ENCODE data around the gene PRDX1.
"Not testable (repeated sequence)": the region's sequence is repeated elsewhere in the genome, so short reads cannot be mapped to it uniquely, and the experiment has no call there.

The PRDX1 gene

DNA sequence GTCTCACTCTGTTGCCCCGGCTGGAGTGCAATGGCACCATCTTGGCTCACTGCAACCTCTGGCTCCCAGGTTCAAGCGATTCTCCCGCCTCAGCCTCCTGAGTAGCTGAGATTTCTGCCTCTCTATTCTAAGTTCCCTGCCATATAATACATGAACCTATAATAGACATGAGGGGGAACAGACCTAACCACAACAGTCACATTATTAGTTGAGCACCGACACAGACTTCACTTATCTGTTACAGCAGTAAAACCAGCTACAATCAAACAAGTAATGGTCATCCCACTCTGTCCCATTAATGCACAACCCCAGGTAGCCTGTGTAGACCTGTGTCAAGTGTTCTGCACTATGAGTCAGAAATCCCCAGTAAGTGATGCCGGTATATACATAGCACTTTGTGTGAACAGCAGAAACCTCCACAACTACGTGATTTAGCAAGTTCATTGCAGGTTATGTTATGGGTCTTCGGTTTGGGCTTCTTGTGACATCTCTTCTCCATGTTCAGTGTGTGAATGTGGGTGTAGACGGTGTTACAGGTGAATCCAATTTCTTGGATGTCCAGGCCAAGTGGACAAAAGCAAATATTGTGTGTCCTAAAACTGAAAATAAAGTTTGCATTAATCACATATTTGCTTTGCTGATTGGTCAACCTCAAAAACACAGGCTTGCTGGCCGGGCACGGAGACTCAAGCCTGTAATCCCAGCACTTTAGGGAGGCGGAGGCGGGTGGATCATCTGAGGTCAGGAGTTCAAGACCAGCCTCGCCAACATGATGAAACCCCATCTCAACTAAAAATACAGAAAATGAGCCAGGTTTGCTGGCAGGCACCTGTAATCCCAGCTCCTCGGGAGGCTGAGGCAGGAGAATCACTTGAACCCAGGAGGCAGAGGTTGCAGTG lies 18.0 kb downstream of the PRDX1 start:
- no peak for DNase-seq

DNA sequence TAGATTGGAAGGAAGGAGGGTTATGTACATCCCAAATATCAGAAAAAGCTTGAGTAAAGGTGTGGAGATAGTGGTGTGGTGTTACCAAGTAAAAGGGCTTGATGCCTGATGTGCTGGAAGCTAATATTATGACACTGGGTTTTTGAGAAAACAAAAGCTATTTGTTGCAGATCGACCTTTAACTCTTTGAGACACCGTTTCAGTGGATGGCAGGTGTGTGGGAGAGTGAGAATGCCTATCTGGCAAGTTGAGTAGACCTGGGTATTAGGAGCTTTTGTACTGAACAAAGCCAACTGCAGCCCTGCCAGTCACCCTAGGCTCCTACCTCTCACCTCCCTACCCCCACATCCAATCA lies 20.2 kb downstream of the PRDX1 start:
- DNase-seq = no peak

DNA sequence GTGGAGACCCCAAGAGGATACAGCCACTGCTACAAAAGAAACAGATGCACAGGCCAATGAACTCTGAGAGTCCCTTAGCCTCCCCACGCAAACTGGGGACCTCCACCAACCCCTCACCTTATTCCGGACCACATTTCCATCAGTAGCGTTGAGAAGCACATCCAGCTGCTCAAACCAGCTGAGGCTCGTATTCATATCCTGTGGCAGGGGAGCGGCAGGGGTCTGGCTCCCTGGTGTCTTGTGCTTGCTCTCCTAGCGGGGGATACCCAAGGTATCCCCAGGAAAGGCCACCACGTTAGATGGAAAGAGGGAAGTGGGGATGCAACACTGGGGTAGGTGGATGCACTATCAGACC lies 22.3 kb downstream of the PRDX1 start:
- DNase-seq = no peak

GRCh38 chr1:45498279-45498678 lies 23.4 kb downstream of the PRDX1 start:
- DNase-seq = no peak

GRCh38 chr1:45493116-45493697 lies 28.5 kb downstream of the PRDX1 start:
- DNase-seq = peak; percentile 26

GRCh38 chr1:45492691-45493090 lies 29.0 kb downstream of the PRDX1 start:
- no peak for DNase-seq

- no peak for DNase-seq
Measured at GRCh38 chr1:45491487-45492260, 30.0 kb downstream of the PRDX1 start.

- peak; percentile 99 for DNase-seq
Measured at GRCh38 chr1:45490626-45491486, 30.8 kb downstream of the PRDX1 start, which contains the start of gene TESK2. Gene TESK2, minus strand, starts transcription at chr1:45491163. Its CDS starts 33,378 bp downstream, at chr1:45457785.

DNA sequence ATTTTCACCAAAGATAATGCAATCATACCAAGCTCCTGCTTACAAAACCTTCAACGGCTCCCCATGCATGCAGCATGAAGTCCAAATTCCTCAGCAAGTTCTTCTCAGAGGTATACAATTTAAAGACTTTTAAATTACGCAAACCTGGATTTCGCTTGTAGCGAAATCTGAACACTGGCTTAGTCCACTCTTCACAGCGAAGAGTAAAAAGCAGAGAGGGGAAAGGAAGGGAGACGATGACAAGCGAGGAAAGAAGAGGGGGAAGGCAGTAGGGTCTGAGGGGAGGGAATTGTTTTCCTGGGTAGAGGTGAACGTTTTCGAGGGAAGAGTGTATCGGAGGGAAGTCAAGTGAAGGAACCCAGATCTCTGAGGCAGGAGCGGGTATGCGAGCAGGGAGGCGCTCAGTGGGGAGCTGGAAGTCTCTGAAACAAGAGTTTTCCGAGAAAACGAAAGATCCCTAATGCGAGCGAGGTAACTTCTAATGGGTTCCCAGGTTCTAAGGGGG lies 31.5 kb downstream of the PRDX1 start:
- no peak for DNase-seq

DNA sequence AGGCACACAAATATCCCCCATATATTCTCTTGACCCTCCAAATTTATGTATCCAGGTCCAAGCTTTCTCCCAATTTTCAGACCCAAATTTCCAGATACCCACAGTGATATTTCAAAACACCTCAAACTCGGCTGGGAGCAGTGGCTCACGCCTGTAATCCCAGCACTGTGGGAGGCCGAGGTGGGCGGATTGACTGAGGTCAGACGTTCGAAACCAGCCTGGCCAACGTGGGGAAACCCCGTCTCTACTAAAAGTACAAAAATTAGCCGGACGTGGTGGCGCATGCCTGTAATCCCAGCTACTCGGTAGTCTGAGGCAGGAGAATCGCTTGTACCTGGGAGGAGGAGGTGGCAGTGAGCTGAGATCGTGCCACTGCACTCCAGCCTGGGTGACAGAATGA lies 32.3 kb downstream of the PRDX1 start:
- DNase-seq = not testable (repeated sequence)

GRCh38 chr1:45488666-45489377 lies 32.9 kb downstream of the PRDX1 start:
- no peak for DNase-seq

DNA sequence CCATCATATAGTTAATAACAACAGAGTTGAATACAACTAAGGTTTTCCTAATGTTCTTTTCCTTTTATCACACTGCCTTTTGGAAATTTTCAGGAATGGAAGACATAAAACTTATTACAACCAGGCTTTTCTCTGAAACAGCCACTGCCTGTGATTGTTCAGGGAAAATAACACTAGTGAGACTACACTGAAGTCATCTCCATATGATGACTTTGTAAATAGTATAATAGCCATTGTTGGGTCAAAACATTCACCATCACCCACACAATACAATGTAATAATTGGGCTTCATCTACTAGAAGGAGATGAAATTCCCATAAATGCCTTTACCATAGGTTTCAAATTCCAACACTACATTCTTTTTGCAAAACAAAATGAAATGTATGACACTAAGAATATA lies 35.7 kb downstream of the PRDX1 start:
- DNase-seq = no peak

GRCh38 chr1:45479039-45479748 lies 42.5 kb downstream of the PRDX1 start:
- DNase-seq = no peak

DNA sequence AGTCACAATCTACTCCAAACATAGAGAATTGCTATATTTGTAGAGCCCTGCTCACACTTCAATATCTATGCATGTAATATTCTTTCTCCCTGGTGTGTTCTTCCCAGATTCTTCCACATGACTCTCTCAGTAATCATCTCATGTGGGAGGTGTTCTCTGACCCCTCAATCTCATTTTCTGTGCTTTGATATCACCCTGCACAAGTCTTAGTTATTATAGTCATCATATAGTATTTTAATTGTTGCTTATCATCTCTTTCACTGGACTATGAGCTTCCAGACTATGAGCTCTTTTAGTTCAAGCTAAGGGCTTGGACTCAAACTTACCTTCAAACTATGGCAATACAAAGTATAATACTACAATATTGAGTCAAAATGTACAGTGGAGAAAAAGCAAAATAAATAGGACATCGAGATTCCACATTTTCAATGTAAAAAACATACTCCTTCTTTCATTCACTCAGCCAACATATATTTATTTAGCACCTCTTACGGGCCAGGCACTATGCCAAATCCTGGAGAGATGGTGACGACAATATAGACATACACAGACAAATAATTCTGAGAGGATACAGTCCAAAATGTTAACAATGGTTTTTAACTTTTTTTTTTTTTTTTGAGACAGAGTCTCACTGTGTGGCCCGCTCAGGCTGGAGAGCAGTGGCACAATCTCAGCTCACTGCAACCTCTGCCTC lies 43.4 kb downstream of the PRDX1 start:
- no peak for DNase-seq

DNA sequence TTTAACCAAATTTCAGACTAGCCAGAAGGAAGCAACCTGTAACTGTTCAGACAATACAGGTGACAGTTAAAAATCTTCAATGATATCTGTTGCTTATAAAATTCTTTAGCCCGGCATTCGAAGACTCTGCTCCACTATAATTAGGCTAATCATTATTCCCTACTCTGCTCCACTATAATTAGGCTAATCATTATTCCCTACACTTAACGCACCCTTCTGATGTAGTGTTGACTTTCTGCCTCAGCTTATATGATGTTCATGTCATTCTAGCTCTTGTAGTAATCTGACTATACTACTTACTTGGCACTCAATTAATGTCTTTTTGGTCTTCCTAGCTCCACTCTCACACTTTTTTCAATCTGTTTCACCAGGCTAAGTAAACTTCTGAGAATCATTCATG lies 44.0 kb downstream of the PRDX1 start:
- no peak for DNase-seq

GRCh38 chr1:45474194-45474593 lies 47.5 kb downstream of the PRDX1 start:
- not testable (repeated sequence) for DNase-seq

GRCh38 chr1:45473302-45473701 lies 48.4 kb downstream of the PRDX1 start:
- DNase-seq = no peak

GRCh38 chr1:45470306-45470798 lies 51.3 kb downstream of the PRDX1 start:
- DNase-seq = no peak

DNA sequence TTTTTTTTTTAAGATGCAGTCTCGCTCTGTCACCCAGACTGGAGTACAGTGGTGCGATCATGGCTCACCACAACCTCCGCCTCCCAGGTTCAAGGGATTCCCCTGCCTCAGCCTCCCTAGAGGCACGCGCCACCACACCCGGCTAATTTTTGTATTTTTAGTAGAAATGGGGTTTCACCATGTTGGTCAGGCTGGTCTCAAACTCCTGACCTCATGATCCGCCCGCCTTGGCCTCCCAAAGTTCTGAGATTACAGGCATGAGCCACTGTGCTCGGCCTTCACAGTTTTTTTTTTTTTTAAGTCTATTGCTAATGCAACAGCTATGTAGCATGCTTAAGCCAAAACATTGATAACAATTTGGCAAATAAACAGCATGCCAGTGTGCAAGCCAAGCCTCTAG lies 54.3 kb downstream of the PRDX1 start:
- DNase-seq = not testable (repeated sequence)

GRCh38 chr1:45465277-45465676 lies 56.4 kb downstream of the PRDX1 start:
- no peak for DNase-seq
